ENCODE measurements around the gene VANGL2.

VANGL2 gene

GRCh38 chr1:160400223-160400645 is at the start of gene VANGL2:
Gene VANGL2 (plus strand): TSS chr1:160400564. CDS start chr1:160415838, 15,274 bp downstream.
- DNase-seq (ENCODE audit: low spot score), result peak; percentile 65

GRCh38 chr1:160351629-160352028 is 48.7 kb upstream of the VANGL2 start:
- DNase-seq (ENCODE audit: low spot score), result no peak

- DNase-seq (ENCODE audit: low spot score), result no peak
Observed at GRCh38 chr1:160352555-160352954, 47.8 kb upstream of the VANGL2 start.

- no peak for DNase-seq (ENCODE audit: low spot score)
Observed at GRCh38 chr1:160353223-160353622, 47.1 kb upstream of the VANGL2 start.

GRCh38 chr1:160354388-160354985 is 45.9 kb upstream of the VANGL2 start:
- peak; percentile 21 for DNase-seq (ENCODE audit: low spot score)

GRCh38 chr1:160357286-160358002 is 42.9 kb upstream of the VANGL2 start:
- DNase-seq (ENCODE audit: low spot score), result no peak

- no peak for DNase-seq (ENCODE audit: low spot score)
Observed at GRCh38 chr1:160358073-160358472, 42.3 kb upstream of the VANGL2 start.

- DNase-seq (ENCODE audit: low spot score), result no peak
Observed at GRCh38 chr1:160359559-160360226, 40.7 kb upstream of the VANGL2 start.

- DNase-seq (ENCODE audit: low spot score), result no peak
Observed at GRCh38 chr1:160360227-160360695, 40.1 kb upstream of the VANGL2 start.

GRCh38 chr1:160361199-160361598 is 39.2 kb upstream of the VANGL2 start:
- DNase-seq (ENCODE audit: low spot score), result no peak

GRCh38 chr1:160361814-160362167 is 38.6 kb upstream of the VANGL2 start:
- no peak for DNase-seq (ENCODE audit: low spot score)

- DNase-seq (ENCODE audit: low spot score), result no peak
Observed at GRCh38 chr1:160362168-160362957, 38.0 kb upstream of the VANGL2 start.

GRCh38 chr1:160363010-160363409 is 37.4 kb upstream of the VANGL2 start:
- DNase-seq (ENCODE audit: low spot score), result no peak

- DNase-seq (ENCODE audit: low spot score), result no peak
Observed at GRCh38 chr1:160363951-160364735, 36.2 kb upstream of the VANGL2 start.

- DNase-seq (ENCODE audit: low spot score), result no peak
Observed at GRCh38 chr1:160365325-160365724, 35.0 kb upstream of the VANGL2 start.

- no peak for DNase-seq (ENCODE audit: low spot score)
Observed at GRCh38 chr1:160366731-160367515, 33.4 kb upstream of the VANGL2 start, which contains the start of gene NHLH1. Gene NHLH1 (plus strand): TSS chr1:160367071. CDS start chr1:160370732, 3,661 bp downstream.

- DNase-seq (ENCODE audit: low spot score), result no peak
Observed at GRCh38 chr1:160367516-160367900, 32.9 kb upstream of the VANGL2 start.

GRCh38 chr1:160367934-160368923 is 32.1 kb upstream of the VANGL2 start:
- no peak for DNase-seq (ENCODE audit: low spot score)

- no peak for DNase-seq (ENCODE audit: low spot score)
Observed at GRCh38 chr1:160369087-160369486, 31.3 kb upstream of the VANGL2 start.

Measured in HuH-7.5 (cell line).